ENCODE results near the gene TMEM143.

GRCh38 chr19:48379058-48379457, 15.3 kb upstream of the TMEM143 start:
- TF ChIP-seq CTCF (IDR thresholded peaks at IDR 0.05; ENCODE audit: low read depth, low read length, poor library complexity, severe bottlenecking) (no peak), EZH2phosphoT487 (IDR thresholded peaks at IDR 0.05; ENCODE audit: borderline replicate concordance, low read length) (no peak)
